Breast epithelium (tissue), 3 donors: ENCODE data around the gene RAD23B.

ENCODE experiments used
- POLR2AphosphoS5 ChIP-seq, 3 donors: sonication (generic); formaldehyde crosslinking; IDR thresholded peaks; one replicate each; pipeline ENCODE4 v1.6.1; 2017; ENCODE audit warnings: antibody characterized with exemption in 3 of 3
- TF ChIP-seq, protein P1 (sequence below), 3 donors: fragments of 450-650 bp; IDR thresholded peaks; one replicate each; pipeline ENCODE4 v1.5.1; 2016 to 2017; ENCODE audit warnings: antibody characterized with exemption in 3 of 3, mild to moderate bottlenecking in 3 of 3, moderate library complexity in 3 of 3

GRCh38 chr9:107268560-107268959 is 14.5 kb upstream of the RAD23B start:
- no peak for TF ChIP-seq POLR2AphosphoS5 (IDR thresholded peaks at IDR 0.05)
- TF ChIP-seq, protein P1, sequence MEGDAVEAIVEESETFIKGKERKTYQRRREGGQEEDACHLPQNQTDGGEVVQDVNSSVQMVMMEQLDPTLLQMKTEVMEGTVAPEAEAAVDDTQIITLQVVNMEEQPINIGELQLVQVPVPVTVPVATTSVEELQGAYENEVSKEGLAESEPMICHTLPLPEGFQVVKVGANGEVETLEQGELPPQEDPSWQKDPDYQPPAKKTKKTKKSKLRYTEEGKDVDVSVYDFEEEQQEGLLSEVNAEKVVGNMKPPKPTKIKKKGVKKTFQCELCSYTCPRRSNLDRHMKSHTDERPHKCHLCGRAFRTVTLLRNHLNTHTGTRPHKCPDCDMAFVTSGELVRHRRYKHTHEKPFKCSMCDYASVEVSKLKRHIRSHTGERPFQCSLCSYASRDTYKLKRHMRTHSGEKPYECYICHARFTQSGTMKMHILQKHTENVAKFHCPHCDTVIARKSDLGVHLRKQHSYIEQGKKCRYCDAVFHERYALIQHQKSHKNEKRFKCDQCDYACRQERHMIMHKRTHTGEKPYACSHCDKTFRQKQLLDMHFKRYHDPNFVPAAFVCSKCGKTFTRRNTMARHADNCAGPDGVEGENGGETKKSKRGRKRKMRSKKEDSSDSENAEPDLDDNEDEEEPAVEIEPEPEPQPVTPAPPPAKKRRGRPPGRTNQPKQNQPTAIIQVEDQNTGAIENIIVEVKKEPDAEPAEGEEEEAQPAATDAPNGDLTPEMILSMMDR (IDR thresholded peaks at IDR 0.05) = no peak
